ENCODE data around the gene ERC2. TPM values are rescaled to one million over a fixed set of nuclear protein-coding genes. Genes with fewer than 3 reads are reported as not detected.

The ERC2 gene
- total and polyA plus RNA-seq, 2 donors (not counting 3 experiments of a cell fraction or from before 2014, with no cell fraction given) = 5.6 to 15.5 TPM

- no peaks in the 10 kb centered on the region for H3K9me3 ChIP-seq (replicated peaks; ENCODE audit: control insufficient read depth, insufficient read depth, low read length)
- H3K36me3 ChIP-seq (ENCODE audit: control insufficient read depth in 2 of 2, extremely low read depth in 1 of 2, insufficient read depth in 2 of 2, low read length in 2 of 2) = no peaks in the 10 kb centered on the region
- H4K20me1 ChIP-seq (replicated peaks; ENCODE audit: control insufficient read depth, extremely low read depth, insufficient read depth, low read length) = no peaks in the 10 kb centered on the region
- no TSS peak for BruUV-seq (replicated peaks)
- dilution Hi-C loops (cut with MboI; ENCODE audit: extremely low pct_ligation_motif_present, low sequenced_read_pairs) (no loop called here), intact Hi-C loops (cut with micrococcal nuclease) (no loop called here)
- H3K79me2 ChIP-seq (ENCODE audit: control insufficient read depth, insufficient read depth, low read length) = no peaks in the 10 kb centered on the region
- no peaks in the 10 kb centered on the region for H3K4me1 ChIP-seq (ENCODE audit: control insufficient read depth, extremely low read depth, insufficient read depth, low read length)
- no peak overlapping the region for H3K27ac ChIP-seq (ENCODE audit: insufficient read depth, low read depth, low read length)
- H3K4me2 ChIP-seq (ENCODE audit: insufficient read depth, low read length) = no peak overlapping the region
- H3K4me3 ChIP-seq (replicated peaks in 1 of 3; ENCODE audit: insufficient read depth in 1 of 3, low read depth in 1 of 3, low read length in 3 of 3) = no peak overlapping the region
- H3K9me1 ChIP-seq (replicated peaks; ENCODE audit: control insufficient read depth, extremely low read depth, insufficient read depth, low read length) = no peaks in the 10 kb centered on the region
- FAIRE-seq (no peak), DNase-seq (ENCODE audit: low read depth, low spot score) (no peak)
- no peak overlapping the region for H3K9ac ChIP-seq (replicated peaks; ENCODE audit: extremely low read depth, insufficient read depth, low read length)
- H3K27me3 ChIP-seq (ENCODE audit: control insufficient read depth in 2 of 2, insufficient read depth in 2 of 2, low read length in 2 of 2) = no peaks in the 10 kb centered on the region
- H2AFZ ChIP-seq (ENCODE audit: low read depth, low read length) = no peak overlapping the region
- ChIA-PET CTCF (interaction anchor here (1.1 kb wide), 1 partner anchor 11 kb away, joined by 3 read pairs; no protein-coding TSS in a partner anchor), POLR2A (no interaction called here)
- TF ChIP-seq POLR2A (IDR thresholded peaks at IDR 0.05; ENCODE audit: low read depth, low read length) = no peak
Observed at GRCh38 chr3:55538158-55538557, 930.1 kb downstream of the ERC2 start.

DNA sequence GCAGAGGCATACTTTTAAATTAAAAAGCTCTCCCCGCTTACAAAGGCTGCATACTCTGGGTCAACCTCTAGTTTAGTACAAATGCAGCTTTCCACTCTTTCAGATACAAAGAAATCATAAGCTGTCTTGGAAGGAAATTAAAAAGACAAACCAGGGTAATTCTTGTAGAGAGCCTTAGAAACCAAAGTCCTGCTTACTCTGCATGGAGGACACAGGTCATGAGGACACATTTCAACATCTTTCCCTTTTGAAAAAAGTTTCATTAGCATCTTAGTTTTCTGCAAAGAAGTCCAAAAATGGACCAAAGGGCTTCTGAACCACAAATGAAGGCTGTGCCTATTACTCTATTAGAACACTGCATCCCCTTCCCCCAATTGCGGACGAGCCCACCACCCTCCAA is 930.7 kb downstream of the ERC2 start:
- ChIA-PET POLR2A (no interaction called here), CTCF (interaction anchor here (1.1 kb wide), 1 partner anchor 12 kb away, joined by 3 read pairs; no protein-coding TSS in a partner anchor)
- H4K20me1 ChIP-seq (replicated peaks; ENCODE audit: control insufficient read depth, extremely low read depth, insufficient read depth, low read length) = no peaks in the 10 kb centered on the region
- no peak for TF ChIP-seq CTCF (IDR thresholded peaks at IDR 0.05; ENCODE audit: extremely low read depth in 1 of 2, insufficient read depth in 1 of 2, low read depth in 1 of 2, low read length in 2 of 2)
- TF ChIP-seq GATA2 (IDR thresholded peaks at IDR 0.05; ENCODE audit: insufficient read depth, insufficient read length, low read depth, low read length) = no peak
- TF ChIP-seq FOS (IDR thresholded peaks at IDR 0.05; ENCODE audit: borderline replicate concordance, insufficient read depth, low read length) = no peak
- no peak for TF ChIP-seq MYC (IDR thresholded peaks at IDR 0.05; ENCODE audit: low read depth, low read length)
- no peak for TF ChIP-seq JUN (IDR thresholded peaks at IDR 0.05; ENCODE audit: borderline replicate concordance, insufficient read depth, insufficient read length, low read depth)
- no peak for TF ChIP-seq POLR2AphosphoS5 (IDR thresholded peaks at IDR 0.05; ENCODE audit: insufficient read depth, low read depth, low read length)
- TF ChIP-seq POLR2A (IDR thresholded peaks at IDR 0.05; ENCODE audit: low read depth, low read length) = no peak
- TF ChIP-seq, protein P1, sequence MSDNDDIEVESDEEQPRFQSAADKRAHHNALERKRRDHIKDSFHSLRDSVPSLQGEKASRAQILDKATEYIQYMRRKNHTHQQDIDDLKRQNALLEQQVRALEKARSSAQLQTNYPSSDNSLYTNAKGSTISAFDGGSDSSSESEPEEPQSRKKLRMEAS (IDR thresholded peaks at IDR 0.05; ENCODE audit: insufficient read depth, insufficient read length) = no peak
- TF ChIP-seq EZH2 (IDR thresholded peaks at IDR 0.05; ENCODE audit: borderline replicate concordance, low read depth, low read length, severe bottlenecking) = no peak
- no peak for FAIRE-seq
- H2AFZ ChIP-seq (ENCODE audit: low read depth, low read length) = no peak overlapping the region
- no peaks in the 10 kb centered on the region for H3K27me3 ChIP-seq (ENCODE audit: control insufficient read depth in 2 of 2, insufficient read depth in 2 of 2, low read length in 2 of 2)
- no peaks in the 10 kb centered on the region for H3K36me3 ChIP-seq (ENCODE audit: control insufficient read depth in 2 of 2, extremely low read depth in 1 of 2, insufficient read depth in 2 of 2, low read length in 2 of 2)
- H3K4me2 ChIP-seq (ENCODE audit: insufficient read depth, low read length) = no peak overlapping the region
- no peak overlapping the region for H3K27ac ChIP-seq (ENCODE audit: insufficient read depth, low read depth, low read length)
- DNase-seq (ENCODE audit: low read depth, low spot score) = no peak
- no TSS peak for BruUV-seq (replicated peaks)
- no peak overlapping the region for H3K9ac ChIP-seq (replicated peaks; ENCODE audit: extremely low read depth, insufficient read depth, low read length)
- intact Hi-C loops (cut with micrococcal nuclease) = no loop called here
- dilution Hi-C loops (cut with MboI; ENCODE audit: extremely low pct_ligation_motif_present, low sequenced_read_pairs) = no loop called here
- no peaks in the 10 kb centered on the region for H3K4me1 ChIP-seq (ENCODE audit: control insufficient read depth, extremely low read depth, insufficient read depth, low read length)
- no peaks in the 10 kb centered on the region for H3K79me2 ChIP-seq (ENCODE audit: control insufficient read depth, insufficient read depth, low read length)
- no peaks in the 10 kb centered on the region for H3K9me3 ChIP-seq (replicated peaks; ENCODE audit: control insufficient read depth, insufficient read depth, low read length)
- H3K4me3 ChIP-seq (replicated peaks in 1 of 3; ENCODE audit: insufficient read depth in 1 of 3, low read depth in 1 of 3, low read length in 3 of 3) = no peak overlapping the region
- H3K9me1 ChIP-seq (replicated peaks; ENCODE audit: control insufficient read depth, extremely low read depth, insufficient read depth, low read length) = no peaks in the 10 kb centered on the region
